K562 (cell line): ENCODE data around the gene HAUS6. TPM values are rescaled to one million over a fixed set of nuclear protein-coding genes. Genes with fewer than 3 reads are reported as not detected.

Source experiments
- ATF1 ChIP-seq, 2 experiments: fragments of 450-650 bp in 1 of 2; IDR thresholded peaks; 2 replicates each; pipeline ENCODE4 v1.6.1; 2016; ENCODE audit warnings: missing compliant biosample characterization in 1 of 2, missing genetic modification characterization in 1 of 2
- ATF7 ChIP-seq: fragments of 450-650 bp; IDR thresholded peaks from 2 replicates; pipeline ENCODE4 v1.7.1; 2014; ENCODE audit warnings: mild to moderate bottlenecking, moderate library complexity
- E2F4 ChIP-seq: sonication (generic); formaldehyde crosslinking; IDR thresholded peaks from 2 replicates; pipeline ENCODE4 v1.8.0; 2022; ENCODE audit warnings: mild to moderate bottlenecking, low read depth, missing genetic modification reagents
- HMGN3 ChIP-seq: IDR thresholded peaks from 2 replicates; pipeline ENCODE4 v1.6.1; 2011; ENCODE audit warnings: borderline replicate concordance, low read depth, mild to moderate bottlenecking, mixed read lengths, low read length; ENCODE audit not compliant: insufficient read length; ENCODE audit errors: extremely low read depth
- IRF2 ChIP-seq: sonication (generic); formaldehyde crosslinking; IDR thresholded peaks from 2 replicates; pipeline ENCODE4 v1.8.1; 2022; ENCODE audit warnings: mild to moderate bottlenecking, missing genetic modification reagents
- KDM4B ChIP-seq, 2 experiments: fragments of 450-650 bp in 1 of 2; sonication (generic) in 1 of 2; IDR thresholded peaks; 2 replicates each; pipeline ENCODE4 v1.6.1; 2016 to 2017; ENCODE audit warnings: borderline replicate concordance in 2 of 2, antibody characterized with exemption in 1 of 2, low read depth in 1 of 2, mild to moderate bottlenecking in 1 of 2
- LCOR ChIP-seq: sonication (generic); formaldehyde crosslinking; IDR thresholded peaks from 2 replicates; pipeline ENCODE4 v1.8.0; 2022; ENCODE audit warnings: mild to moderate bottlenecking, missing genetic modification reagents
- MEF2A ChIP-seq: IDR thresholded peaks from 2 replicates; pipeline ENCODE4 v1.6.1; 2011; ENCODE audit warnings: low read depth, mild to moderate bottlenecking, low read length, moderate library complexity; ENCODE audit not compliant: control insufficient read depth
- NFATC3 ChIP-seq: fragments of 450-650 bp; IDR thresholded peaks from 2 replicates; pipeline ENCODE4 v1.6.1; 2017; ENCODE audit warnings: mild to moderate bottlenecking
- NR1H2 ChIP-seq: sonication (generic); formaldehyde crosslinking; IDR thresholded peaks from 2 replicates; pipeline ENCODE4 v1.4.0; 2020; ENCODE audit warnings: mild to moderate bottlenecking, missing genetic modification reagents
- NR2C2 ChIP-seq, 2 experiments: fragments of 200-800 bp in 1 of 2; sonication (Bioruptor generic) in 1 of 2; sonication (generic) in 1 of 2; formaldehyde crosslinking in 1 of 2; IDR thresholded peaks; 2 replicates each; pipeline versions ENCODE4 v1.6.1 to v1.8.0; 2016 to 2022; ENCODE audit warnings: mild to moderate bottlenecking in 1 of 2, missing compliant biosample characterization in 1 of 2, missing genetic modification characterization in 1 of 2, missing genetic modification reagents in 1 of 2
- PHF20 ChIP-seq: fragments of 450-650 bp; IDR thresholded peaks from 2 replicates; pipeline ENCODE4 v1.6.1; 2018; ENCODE audit not compliant: partially characterized antibody
- POLR2H ChIP-seq: IDR thresholded peaks from 2 replicates; pipeline ENCODE4 v1.6.1; 2016; ENCODE audit warnings: missing genetic modification characterization, low read depth, mild to moderate bottlenecking, control low read depth, missing compliant biosample characterization, moderate library complexity
- RBFOX2 ChIP-seq: fragments of 200-400 bp; formaldehyde crosslinking; IDR thresholded peaks from 2 replicates; pipeline ENCODE4 v1.6.1; 2017; ENCODE audit warnings: low read depth, mild to moderate bottlenecking, low read length, moderate library complexity
- SIN3B ChIP-seq: fragments of 450-650 bp; IDR thresholded peaks from 2 replicates; pipeline ENCODE4 v1.6.1; 2017; ENCODE audit warnings: low read depth, mild to moderate bottlenecking, moderate library complexity
- TAF9B ChIP-seq: fragments of 450-650 bp; IDR thresholded peaks from 2 replicates; pipeline ENCODE4 v1.6.1; 2018; ENCODE audit warnings: mild to moderate bottlenecking; ENCODE audit not compliant: partially characterized antibody
- TEAD1 ChIP-seq, 2 experiments: fragments of 450-650 bp in 1 of 2; sonication (generic) in 1 of 2; formaldehyde crosslinking; IDR thresholded peaks; 2 replicates each; pipeline versions ENCODE4 v1.4.0 to v1.8.0; 2020 to 2022; ENCODE audit warnings: mild to moderate bottlenecking in 2 of 2, missing genetic modification reagents in 1 of 2
- YY1 ChIP-seq, 3 experiments: IDR thresholded peaks; 2 replicates each; pipeline ENCODE4 v1.6.1; 2011; ENCODE audit warnings: low read length in 2 of 3, mild to moderate bottlenecking in 2 of 3, moderate library complexity in 2 of 3, borderline replicate concordance in 1 of 3, control low read depth in 1 of 3, low read depth in 1 of 3; ENCODE audit not compliant: insufficient read depth in 3 of 3, insufficient replicate concordance in 2 of 3, control insufficient read depth in 1 of 3, insufficient read length in 1 of 3; ENCODE audit errors: extremely low read depth in 1 of 3
- ZBTB17 ChIP-seq: fragments of 450-650 bp; formaldehyde crosslinking; IDR thresholded peaks from 2 replicates; pipeline ENCODE4 v1.4.0; 2020; ENCODE audit warnings: mild to moderate bottlenecking
- ZNF511 ChIP-seq: sonication (generic); formaldehyde crosslinking; IDR thresholded peaks from 2 replicates; pipeline ENCODE4 v1.8.0; 2022; ENCODE audit warnings: mild to moderate bottlenecking, missing genetic modification reagents
- ZNF764 ChIP-seq: fragments of 250-450 bp; sonication (Bioruptor Pico); IDR thresholded peaks from 2 replicates; pipeline ENCODE4 v1.4.0; 2020; ENCODE audit warnings: low read depth, mild to moderate bottlenecking, moderate library complexity
- polyA plus RNA-seq, 8 experiments: library from polyadenylated mRNA; depleted of rRNA in 4 of 8; stranded (reverse) in 5 of 8; unstranded in 3 of 8; fragments of >200 nt; fragmentation: Nextera tagmentation in 2 of 8; fragmentation: Illumina TruSeq in 1 of 8; extraction: Ambion mirVana in 2 of 8; extraction: Trizol in 1 of 8; gene quantifications; 2 replicates each; pipeline versions ENCODE4 v1.2.1 to v1.2.3, GENCODE V29; 2011 to 2014; ENCODE audit warnings: inconsistent platforms in 1 of 8, missing spikeins in 1 of 8
- total RNA-seq, 7 experiments: library from RNA; depleted of rRNA in 6 of 7; stranded (reverse); fragments of >200 nt in 6 of 7; fragmentation: Illumina TruSeq in 2 of 7; extraction: Trizol in 2 of 7; gene quantifications; 2 replicates each; pipeline versions ENCODE4 v1.2.1 to v1.2.3, GENCODE V29; 2011 to 2021; ENCODE audit warnings: low replicate concordance in 1 of 7
- TF ChIP-seq, protein P1 (sequence below), 2 experiments: fragments of 450-650 bp in 1 of 2; sonication (generic) in 1 of 2; formaldehyde crosslinking; conservative IDR thresholded peaks; 2 replicates each; pipeline versions ENCODE4 v1.4.0 to v1.8.1; 2020 to 2022; ENCODE audit warnings: mild to moderate bottlenecking in 1 of 2, missing genetic modification reagents in 1 of 2
- TF ChIP-seq, protein P2 (sequence below): sonication (generic); formaldehyde crosslinking; IDR thresholded peaks from 2 replicates; pipeline ENCODE4 v1.9.0; 2022; ENCODE audit warnings: mild to moderate bottlenecking, missing genetic modification reagents

The HAUS6 gene
- total and polyA plus RNA-seq, 9 of the 15 experiments (the other 6 are each of a cell fraction or from before 2014, with no cell fraction given): 10.2 to 31.7 (median 23.1) TPM

DNA sequence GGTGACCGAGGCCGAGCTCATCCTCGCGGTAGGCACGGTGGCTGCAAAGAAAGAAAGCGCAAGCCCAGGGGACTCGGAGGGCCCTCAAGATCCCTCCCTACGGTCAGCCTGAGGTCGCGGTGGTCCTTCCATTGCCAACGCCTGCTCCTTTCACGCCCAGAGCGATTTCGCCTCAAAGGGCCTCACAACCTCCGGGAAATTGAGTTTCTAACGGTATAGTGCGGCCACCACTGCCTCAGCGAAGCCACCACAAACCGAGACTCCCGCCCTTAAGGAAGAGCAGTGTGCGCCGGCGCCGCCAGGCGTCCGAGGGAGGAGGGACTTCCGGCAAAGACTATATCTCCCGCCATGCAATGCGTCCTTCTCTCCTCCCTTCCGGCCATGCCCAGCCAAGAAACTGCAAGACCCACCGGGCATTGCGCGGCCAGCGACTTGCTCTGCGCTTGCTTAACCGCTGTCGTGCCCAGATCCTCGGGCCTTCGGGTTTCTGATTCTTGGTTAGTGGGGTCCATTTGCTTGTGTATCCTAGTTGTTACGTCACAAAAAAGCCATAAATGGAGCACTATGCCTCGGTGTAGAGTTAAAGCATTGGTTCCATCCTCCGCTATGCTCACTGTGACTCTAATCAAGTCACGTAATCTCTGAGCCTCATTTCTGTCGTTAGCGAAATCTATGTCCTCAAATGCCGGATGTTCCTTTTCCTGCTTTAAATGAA, at the start of gene HAUS6 (continued):
- TF ChIP-seq, protein P1, sequence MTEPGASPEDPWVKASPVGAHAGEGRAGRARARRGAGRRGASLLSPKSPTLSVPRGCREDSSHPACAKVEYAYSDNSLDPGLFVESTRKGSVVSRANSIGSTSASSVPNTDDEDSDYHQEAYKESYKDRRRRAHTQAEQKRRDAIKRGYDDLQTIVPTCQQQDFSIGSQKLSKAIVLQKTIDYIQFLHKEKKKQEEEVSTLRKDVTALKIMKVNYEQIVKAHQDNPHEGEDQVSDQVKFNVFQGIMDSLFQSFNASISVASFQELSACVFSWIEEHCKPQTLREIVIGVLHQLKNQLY (CRISPR knock-in tag; conservative IDR thresholded peaks at IDR 0.05): no peak
- TF ChIP-seq PHF20 (peak; percentile 16), HMGN3 (no peak), ATF1 (CRISPR knock-in tag; IDR thresholded peaks at IDR 0.05) (no peak), ATF1 (tag; IDR thresholded peaks at IDR 0.05) (peak; percentile 82), ZNF764 (no peak), SIN3B (no peak), TAF9B (peak; percentile 17), NR1H2 (CRISPR knock-in tag) (no peak), POLR2H (tag) (peak; percentile 82), TEAD1 (CRISPR knock-in tag; IDR thresholded peaks at IDR 0.05) (no peak), KDM4B (IDR thresholded peaks at IDR 0.05; ENCODE audit: borderline replicate concordance in 2 of 2, low read depth in 1 of 2) (no peak; a peak in 1 of 4 replicates), RBFOX2 (peak; percentile 95), ZNF511 (CRISPR knock-in tag) (no peak), ZBTB17 (CRISPR knock-in tag) (peak; percentile 97), MEF2A (no peak), ATF7 (peak; percentile 74; the same call in 1 of the 2 replicates), NFATC3 (no peak), IRF2 (CRISPR knock-in tag) (no peak), LCOR (no peak), NR2C2 (CRISPR knock-in tag; IDR thresholded peaks at IDR 0.05) (no peak), NR2C2 (tag; IDR thresholded peaks at IDR 0.05) (peak; percentile 56; the same call in 1 of the 2 replicates), E2F4 (CRISPR knock-in tag) (0 out of 2 replicates have a peak, but pooled peaks have one; percentile 15), YY1 (IDR thresholded peaks at IDR 0.05; ENCODE audit: borderline replicate concordance in 1 of 3, control insufficient read depth in 1 of 3, extremely low read depth in 1 of 3, insufficient read depth in 3 of 3, insufficient read length in 1 of 3, insufficient replicate concordance in 2 of 3, low read depth in 1 of 3, low read length in 2 of 3) (peak in 2 of 3 experiments; percentile 24 to 37)
- TF ChIP-seq, protein P2, sequence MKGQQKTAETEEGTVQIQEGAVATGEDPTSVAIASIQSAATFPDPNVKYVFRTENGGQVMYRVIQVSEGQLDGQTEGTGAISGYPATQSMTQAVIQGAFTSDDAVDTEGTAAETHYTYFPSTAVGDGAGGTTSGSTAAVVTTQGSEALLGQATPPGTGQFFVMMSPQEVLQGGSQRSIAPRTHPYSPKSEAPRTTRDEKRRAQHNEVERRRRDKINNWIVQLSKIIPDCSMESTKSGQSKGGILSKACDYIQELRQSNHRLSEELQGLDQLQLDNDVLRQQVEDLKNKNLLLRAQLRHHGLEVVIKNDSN: no peak
